ENCODE measurements around the gene DENND2D. TPM values are rescaled to one million over a fixed set of nuclear protein-coding genes. Genes with fewer than 3 reads are reported as not detected.

Gene DENND2D
- total RNA-seq, 2 experiments from 2014 or later: 60.7 to 62.0 TPM

- Mint-ChIP-seq H3K4me3 (peak overlapping the region; percentile 99), H3K9me3 (no peaks in the 10 kb centered on the region), H3K36me3 (ENCODE audit: low read depth) (peaks cover 27% of the 10 kb centered on the region), H3K27ac (peak overlapping the region; percentile 90), H3K4me1 (ENCODE audit: low read depth) (peaks cover 88% of the 10 kb centered on the region), H3K27me3 (no peaks in the 10 kb centered on the region)
- POLR2A ChIA-PET: interaction anchor here (0.9 to 15.0 kb wide), 9 partner anchors 9 to 196 kb away, joined by 3 to 756 read pairs (median 4); partner anchors contain the start of genes CEPT1, CHI3L2 and DRAM2
- CTCF ChIA-PET: interaction anchor here (0.8 to 1.7 kb wide), 3 partner anchors 17 to 142 kb away, joined by 3 to 9 read pairs (median 3); no protein-coding TSS in a partner anchor
- no peaks in the 10 kb centered on the region for H3K36me3 ChIP-seq (ENCODE audit: insufficient read depth, low read length)
- peak; percentile 47 to 91 (median 71) for DNase-seq
- peak; percentile 65 for ATAC-seq (ENCODE audit: poor library complexity)
- H3K9me3 ChIP-seq (ENCODE audit: control insufficient read depth in 1 of 2, insufficient read depth in 1 of 2, low read length in 2 of 2): no peaks in the 10 kb centered on the region
- H3K4me1 ChIP-seq (ENCODE audit: insufficient read depth, low read length): peaks cover 54% of the 10 kb centered on the region
- H3K4me3 ChIP-seq (ENCODE audit: low read length): peak overlapping the region; percentile 79
- peak; percentile 16 for TF ChIP-seq CTCF (IDR thresholded peaks at IDR 0.05)
- H3K27ac ChIP-seq (ENCODE audit: low read depth in 1 of 2, low read length in 2 of 2): peak overlapping the region; percentile 76 to 97
- intact Hi-C loops (cut with DNase I, micrococcal nuclease): loop anchor here in 1 of 2 experiments (10.0 kb wide), 2 partner anchors 420 to 580 kb away; no protein-coding TSS in a partner anchor
- no peaks in the 10 kb centered on the region for H3K27me3 ChIP-seq (ENCODE audit: control insufficient read depth in 1 of 2, insufficient read depth in 2 of 2, low read length in 2 of 2)
Measured at GRCh38 chr1:111204201-111204982, 3.9 kb upstream of the DENND2D start.

GRCh38 chr1:111203681-111204200, 3.3 kb upstream of the DENND2D start:
- CTCF ChIA-PET: interaction anchor here (0.8 to 1.7 kb wide), 3 partner anchors 18 to 143 kb away, joined by 3 to 9 read pairs (median 3); no protein-coding TSS in a partner anchor
- Histone ChIP-seq H3K9me3 (ENCODE audit: control insufficient read depth in 1 of 2, insufficient read depth in 1 of 2, low read length in 2 of 2) (no peaks in the 10 kb centered on the region), H3K4me1 (ENCODE audit: insufficient read depth, low read length) (peaks cover 50% of the 10 kb centered on the region), H3K36me3 (ENCODE audit: insufficient read depth, low read length) (peaks cover 5% of the 10 kb centered on the region), H3K4me3 (ENCODE audit: low read length) (peak overlapping the region; percentile 79), H3K27me3 (ENCODE audit: control insufficient read depth in 1 of 2, insufficient read depth in 2 of 2, low read length in 2 of 2) (no peaks in the 10 kb centered on the region), H3K27ac (ENCODE audit: low read depth in 1 of 2, low read length in 2 of 2) (peak overlapping the region; percentile 70 to 97)
- Mint-ChIP-seq H3K4me3 (peak overlapping the region; percentile 99), H3K27ac (peak overlapping the region; percentile 90), H3K27me3 (no peaks in the 10 kb centered on the region), H3K4me1 (ENCODE audit: low read depth) (peaks cover 83% of the 10 kb centered on the region), H3K36me3 (ENCODE audit: low read depth) (peaks cover 34% of the 10 kb centered on the region), H3K9me3 (no peaks in the 10 kb centered on the region)
- peak; percentile 39 for ATAC-seq (ENCODE audit: poor library complexity)
- POLR2A ChIA-PET: interaction anchor here (0.9 to 15.0 kb wide), 9 partner anchors 8 to 196 kb away, joined by 3 to 756 read pairs (median 4); partner anchors contain the start of genes CEPT1, CHI3L2 and DRAM2
- TF ChIP-seq CTCF (IDR thresholded peaks at IDR 0.05): no peak
- DNase-seq: peak; percentile 52 to 93 (median 84)
- intact Hi-C loops (cut with DNase I, micrococcal nuclease): loop anchor here in 1 of 2 experiments (2.0 to 10.0 kb wide), 3 partner anchors 19 to 579 kb away; no protein-coding TSS in a partner anchor
